Ureter (tissue), 1 donor: ENCODE data around the gene ST8SIA5. TPM values are rescaled to one million over a fixed set of nuclear protein-coding genes. Genes with fewer than 3 reads are reported as not detected.

Experiments
- DNase-seq: peaks from one replicate; pipeline ENCODE4 v3.0.0-alpha.2; 2020; ENCODE audit warnings: low spot score
- total RNA-seq: library from RNA; stranded (reverse); gene quantifications from one replicate; pipeline ENCODE4 v1.2.4, GENCODE V29; 2023
- donor health status: DM: yes; HTN: yes; CAD: no.

The ST8SIA5 gene
- total RNA-seq, 1 donor from 2014 or later: not detected

DNA sequence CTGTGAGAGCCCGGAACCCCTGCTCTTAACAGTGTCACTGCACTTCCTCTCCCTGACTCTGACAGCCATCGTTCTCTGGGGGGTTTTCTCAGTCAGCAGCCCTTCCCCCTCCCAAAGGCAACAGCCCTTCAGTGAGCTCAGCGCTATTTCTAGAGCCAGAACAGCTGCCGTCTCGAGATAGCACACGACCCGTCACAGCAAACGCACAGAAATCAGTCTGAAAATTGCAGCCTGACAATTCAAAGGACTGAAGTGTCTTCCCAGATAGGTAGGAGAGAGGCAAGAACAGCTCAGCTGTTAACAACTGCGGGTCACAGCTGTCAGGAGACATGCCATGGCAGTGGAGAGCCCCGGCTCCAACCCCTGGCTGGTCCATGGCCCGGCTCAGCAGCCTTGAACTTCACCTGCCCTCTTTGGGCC lies 45.4 kb downstream of the ST8SIA5 start:
- DNase-seq: no peak

DNA sequence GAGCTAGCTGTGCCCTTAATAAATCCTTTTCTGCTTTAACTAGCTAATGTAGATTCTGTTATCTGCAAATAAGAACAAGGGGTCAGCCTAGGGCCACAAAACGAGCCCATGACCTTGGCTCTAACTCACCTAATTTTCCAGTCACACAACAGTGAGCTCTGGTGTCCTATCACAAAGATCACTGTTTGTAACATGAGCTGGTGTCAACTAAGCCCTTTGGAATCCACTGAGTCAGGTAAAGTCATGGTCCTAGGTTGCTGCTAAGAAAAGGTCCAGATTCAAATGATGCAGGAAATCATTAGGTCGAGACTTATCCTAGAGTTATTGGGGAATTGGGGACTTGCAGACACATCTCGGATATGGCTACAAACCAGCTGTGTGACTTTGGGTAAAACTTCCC lies 49.9 kb downstream of the ST8SIA5 start:
- DNase-seq: no peak

DNA sequence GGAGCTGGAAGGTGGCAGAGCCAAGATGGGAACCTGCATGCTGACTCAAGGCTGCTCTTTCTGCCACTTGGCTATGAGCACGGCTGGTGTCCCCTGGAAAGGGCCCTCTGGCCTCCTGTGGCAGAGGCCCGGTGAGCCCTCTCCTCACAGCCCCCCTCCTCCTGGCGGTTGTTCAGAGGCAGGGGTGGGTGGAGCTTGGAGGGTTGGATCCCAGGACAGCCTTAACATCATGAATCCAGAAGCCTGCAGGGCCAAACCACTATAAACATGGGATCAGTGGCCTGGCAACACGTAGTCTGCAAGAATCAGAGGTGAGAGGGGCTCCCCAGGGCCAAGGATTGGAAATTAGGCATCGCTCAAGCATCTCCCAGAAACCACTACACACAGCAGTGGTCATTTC lies 51.3 kb downstream of the ST8SIA5 start:
- no peak for DNase-seq

DNA sequence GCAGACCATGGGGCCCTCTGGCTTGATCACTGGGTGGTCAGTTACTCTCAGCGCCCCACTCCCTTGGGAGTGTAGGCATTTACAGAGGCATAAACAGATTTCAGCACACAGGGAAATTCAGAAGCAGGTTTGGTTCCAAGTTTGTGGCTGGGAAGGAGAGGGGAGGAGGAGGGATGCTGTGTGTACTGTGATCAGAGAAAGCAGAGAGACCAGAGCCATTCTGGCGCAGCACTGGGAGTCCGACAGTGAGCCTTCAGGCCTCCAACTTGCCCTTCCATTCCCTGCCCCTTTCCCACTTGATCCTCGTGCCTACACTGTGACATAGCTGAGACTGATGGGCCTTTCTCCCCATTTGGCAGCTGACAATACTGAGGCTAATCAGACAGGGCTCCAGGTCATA lies 52.0 kb downstream of the ST8SIA5 start:
- no peak for DNase-seq

DNA sequence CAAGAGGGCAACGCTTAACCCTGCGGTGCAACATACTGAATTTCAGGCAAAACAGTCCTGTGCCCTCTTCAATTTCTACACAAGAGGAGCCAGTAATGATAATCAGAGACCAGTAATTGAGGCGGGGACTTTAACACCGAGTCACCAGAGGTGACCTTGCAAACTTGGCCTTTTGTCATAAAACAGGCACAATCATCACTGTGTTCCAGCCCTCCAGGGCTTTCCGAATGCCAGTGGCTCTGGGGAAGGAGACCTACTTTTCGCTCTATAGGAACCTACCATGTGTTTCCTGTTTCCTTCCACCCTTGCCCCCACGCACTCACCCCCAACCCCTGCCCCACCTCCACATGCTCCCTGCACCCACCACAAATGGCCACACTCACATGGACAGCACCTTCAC lies 52.7 kb downstream of the ST8SIA5 start:
- DNase-seq: no peak

DNA sequence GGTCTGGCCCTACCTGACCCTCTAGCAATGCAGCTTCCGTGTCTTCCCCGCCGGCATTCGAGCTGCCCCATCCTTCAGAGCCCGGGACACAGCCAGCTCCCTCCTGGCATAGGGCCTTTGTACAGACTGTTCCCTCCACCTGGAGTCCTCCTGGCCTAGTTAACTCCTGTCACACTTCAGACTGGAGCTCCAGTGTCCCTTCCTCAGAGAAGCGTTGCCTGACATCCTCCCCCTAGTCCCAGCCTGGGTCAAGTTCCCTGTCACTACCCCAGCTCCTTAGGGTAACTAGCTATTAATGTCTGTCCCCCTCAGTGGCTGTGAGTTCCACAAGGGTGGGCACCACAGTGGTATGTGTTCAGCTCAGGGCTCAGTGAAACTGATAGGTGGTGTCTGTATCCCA lies 54.4 kb downstream of the ST8SIA5 start:
- no peak for DNase-seq

DNA sequence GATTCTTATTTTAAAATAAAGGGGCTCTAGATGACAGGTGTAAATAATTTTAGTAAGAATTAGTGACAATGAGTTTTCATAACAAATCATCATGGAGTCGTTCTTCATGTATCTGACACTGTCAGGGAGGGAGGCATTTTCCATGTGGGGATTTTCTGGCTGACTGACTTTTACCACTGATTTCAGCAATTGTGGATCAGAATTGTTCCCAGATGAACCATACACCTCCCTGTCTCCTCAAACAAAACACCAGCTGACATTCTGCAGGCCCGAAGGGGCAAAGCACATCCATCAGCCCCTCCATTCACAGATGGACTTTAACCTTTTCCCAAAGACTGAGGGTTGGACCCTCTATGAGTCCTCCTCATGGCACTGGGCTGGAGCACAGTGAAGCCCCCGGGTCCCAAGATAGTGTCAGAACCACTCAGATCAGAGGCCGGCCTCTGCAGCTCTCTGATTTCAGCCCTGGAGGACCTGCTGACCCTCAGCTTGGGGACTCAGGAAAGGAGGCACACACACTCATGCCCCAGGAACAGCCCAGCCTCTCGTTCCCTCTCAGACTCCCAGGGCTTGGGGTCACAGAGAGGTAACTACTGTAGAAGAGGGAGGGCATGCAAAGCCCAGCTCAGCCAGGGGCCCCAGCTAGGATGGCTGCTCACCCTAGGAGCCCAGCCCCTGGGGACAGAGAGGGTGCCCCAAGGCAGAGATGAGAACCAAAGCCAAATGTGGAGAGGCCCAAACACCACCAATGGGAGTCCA lies 56.6 kb downstream of the ST8SIA5 start:
- no peak for DNase-seq

DNA sequence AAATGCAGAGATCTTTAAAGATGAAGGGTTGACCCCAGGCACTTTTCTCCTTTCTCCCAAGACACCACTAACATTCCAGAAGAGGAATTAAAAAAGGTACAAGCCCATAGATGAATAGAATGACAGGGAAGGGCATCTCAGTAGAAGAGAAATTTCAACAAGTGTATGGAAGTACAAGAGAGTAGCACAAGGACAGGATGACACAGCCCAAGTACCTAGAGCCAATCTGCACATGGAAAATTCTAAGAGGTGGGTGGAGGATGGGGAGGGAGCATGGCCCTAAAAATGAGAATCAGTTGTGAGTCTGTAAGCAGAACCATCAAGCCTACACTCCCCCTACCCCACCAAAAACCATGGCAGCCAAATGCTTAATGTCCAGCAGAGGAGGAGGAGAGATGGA lies 60.2 kb downstream of the ST8SIA5 start:
- no peak for DNase-seq

DNA sequence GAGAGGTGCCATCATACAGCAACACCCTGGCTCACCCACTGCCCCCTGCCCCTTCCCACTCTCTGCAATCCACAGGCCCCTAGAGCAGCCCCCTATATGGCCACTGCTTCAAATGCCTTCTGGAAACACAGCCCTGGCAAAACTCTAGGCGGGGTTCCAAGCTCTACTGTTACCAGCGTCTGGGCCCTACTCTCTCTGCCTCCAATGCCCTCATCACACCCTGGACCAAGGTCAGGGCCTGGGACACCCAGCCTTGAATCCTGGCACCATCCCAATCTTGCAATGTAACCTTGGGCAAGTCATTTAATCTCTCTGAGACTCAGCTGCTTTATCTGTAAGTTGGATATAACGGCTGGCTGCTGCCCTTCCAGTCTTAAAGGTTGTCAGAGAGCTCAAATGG lies 60.6 kb downstream of the ST8SIA5 start:
- DNase-seq: no peak

DNA sequence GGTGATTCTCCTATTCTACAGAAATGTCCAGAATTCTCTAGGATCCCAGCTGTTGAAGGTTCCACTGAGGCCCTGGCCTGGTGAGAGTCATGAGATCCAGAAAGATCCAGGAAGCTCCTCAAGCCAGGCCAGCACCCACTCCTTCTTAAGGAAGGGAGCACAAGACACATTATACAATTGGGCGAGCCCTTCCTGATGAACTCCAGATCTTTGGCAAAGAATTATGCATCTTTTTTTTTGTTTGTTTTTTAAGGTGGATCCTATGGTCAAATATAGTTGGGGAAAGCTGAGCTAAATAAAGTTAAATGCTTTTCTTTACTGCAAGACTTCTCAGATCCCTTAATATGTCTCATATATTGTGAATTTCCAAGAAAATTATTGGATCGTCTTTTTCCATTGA lies 62.9 kb downstream of the ST8SIA5 start:
- DNase-seq: no peak

DNA sequence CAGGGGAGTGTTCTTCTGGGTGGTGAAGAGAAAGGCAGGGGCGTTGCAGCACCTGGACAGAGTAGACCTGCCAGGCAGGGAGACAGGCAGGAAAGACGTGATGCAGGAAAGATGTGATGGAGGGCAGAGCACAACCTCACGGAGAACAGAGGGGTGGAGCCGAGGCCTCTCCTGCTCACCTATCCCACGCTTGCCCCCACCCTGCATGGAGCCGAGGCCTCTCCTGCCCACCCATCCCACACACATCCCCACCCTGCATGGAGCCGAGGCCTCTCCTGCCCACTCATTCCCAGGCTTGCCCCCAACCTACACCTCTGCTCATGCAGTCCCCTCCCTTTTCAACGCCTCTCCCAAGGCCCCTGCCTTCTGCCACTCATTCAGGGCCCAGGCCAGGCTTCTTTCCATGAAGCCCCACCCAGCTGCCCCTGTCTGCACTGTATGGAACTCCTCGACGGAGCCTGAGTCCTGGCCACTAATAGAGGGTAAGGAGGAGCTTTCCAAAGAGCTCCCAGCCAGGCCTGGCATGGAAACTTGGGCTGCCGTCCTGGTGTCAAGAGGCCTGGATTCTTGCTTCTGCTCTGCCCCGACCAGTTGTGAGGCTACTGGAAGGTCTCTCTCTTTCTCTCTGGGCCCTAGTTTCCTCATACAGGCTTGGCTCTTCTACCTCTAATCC lies 67.9 kb downstream of the ST8SIA5 start:
- DNase-seq: no peak

DNA sequence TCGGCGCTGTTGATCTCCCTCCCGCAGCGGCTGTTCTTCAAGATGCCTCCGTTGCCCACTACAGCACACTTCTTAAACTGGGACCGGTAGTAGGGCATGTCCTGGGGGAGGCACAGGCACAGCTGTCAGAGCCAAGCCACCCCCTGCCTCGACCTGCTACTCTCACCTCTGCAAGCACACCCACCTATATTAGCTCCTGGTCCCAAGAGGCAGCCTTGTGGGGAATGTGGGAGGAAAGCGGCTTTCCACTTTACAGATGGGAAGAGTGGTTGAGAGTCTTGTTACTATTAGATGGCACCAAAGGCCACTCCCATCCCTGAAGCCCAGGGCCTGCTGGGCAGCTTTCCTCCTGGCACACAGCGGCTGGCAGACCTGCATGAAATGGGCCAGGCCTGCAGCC lies 70.7 kb downstream of the ST8SIA5 start:
- DNase-seq: no peak

DNA sequence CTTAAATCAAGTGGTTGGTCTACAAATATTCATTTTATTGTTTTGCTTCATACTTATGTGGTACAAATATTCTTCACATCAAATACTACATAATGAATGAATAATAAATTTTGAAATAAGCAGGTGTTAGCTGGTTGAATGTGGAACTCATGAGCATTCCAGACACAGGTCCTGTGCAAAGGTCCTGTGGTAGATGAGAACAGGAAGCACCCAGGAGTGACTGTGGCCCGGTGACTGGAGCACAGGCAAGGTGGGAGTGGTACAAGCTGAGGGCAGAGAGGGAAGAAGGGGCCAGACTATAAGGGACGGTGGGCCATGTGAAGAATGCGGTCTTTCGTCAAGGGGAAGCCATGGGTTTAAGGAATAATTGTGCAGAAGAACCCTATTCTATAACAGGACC lies 73.6 kb downstream of the ST8SIA5 start:
- DNase-seq: no peak

DNA sequence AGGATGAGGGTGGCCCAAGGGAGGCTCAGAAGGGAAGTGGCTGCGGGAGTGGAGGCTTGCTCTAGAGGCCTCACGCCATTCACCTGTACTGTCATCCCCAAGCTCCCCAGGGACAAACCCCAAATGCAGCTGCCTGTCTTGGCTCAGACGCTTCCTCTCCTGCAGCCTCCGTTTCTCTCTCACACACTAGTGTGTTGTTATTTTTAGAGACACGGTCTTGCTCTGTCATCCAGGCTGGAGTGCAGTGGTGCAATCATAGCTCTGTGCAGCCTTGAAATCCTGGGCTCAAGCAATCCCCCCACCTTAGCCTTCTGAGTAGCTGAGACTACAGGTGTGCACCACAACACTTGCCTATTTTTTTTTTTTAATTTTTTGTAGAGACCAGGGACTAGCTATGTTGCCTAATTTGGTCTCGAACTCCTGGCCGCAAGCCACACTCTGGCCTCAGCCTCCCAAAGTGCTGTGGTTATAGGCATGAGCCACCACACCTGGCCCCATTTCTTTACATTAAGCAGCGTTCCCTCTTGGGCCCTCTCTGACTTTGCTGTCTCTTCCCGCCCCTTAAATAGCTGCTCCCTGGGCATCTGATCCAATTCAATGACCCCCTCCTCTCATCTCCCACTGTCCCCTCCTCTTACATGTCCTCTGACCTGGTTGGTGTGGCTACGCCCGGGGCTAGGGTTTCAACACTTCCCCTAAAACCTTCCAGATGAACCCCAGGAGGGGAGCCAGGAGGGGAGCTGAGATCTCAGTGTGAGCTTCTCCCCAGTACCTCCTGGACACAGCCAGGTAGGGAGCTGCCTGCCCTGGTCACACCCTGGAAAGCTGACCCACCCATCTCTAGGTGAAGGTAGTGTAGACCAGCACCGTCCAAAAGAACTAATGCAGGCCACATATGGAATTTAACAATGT lies 75.8 kb downstream of the ST8SIA5 start:
- DNase-seq: no peak

DNA sequence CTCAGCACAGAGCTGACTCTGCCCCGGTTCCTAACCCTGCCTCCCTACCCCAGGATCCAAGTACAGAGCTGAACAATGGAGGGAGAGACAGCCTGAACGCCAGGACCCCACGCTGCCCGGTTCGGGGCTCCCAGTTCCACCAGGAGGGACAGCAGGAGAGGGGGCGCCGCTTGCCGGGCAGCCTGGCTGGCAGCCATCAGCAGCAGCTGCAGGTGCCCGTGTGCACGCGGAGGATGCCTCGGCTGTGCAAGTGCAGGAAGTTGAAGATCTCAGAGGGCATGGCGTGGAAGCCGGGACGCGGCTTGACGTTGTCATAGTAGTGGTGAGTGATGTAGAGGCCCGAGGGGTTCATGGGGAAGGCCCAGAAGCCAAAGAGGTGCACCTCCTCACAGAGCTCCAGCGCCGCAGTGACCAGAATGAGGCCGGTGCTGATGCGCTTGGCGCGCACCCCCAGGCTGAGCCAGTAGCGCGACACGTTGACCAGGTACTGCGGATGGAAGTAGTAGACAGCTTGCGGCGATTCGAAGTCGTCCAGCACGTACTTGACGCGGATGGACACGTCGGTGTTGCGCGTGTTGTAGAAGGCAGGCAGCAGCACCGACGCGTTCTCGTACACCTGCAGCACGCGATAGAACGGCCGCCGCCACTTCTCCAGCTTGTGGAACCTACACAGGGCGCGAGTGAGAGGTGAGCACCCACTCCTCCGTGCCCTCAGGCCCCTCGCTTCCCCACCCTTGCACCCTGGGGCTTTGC lies 76.8 kb downstream of the ST8SIA5 start:
- DNase-seq: no peak

DNA sequence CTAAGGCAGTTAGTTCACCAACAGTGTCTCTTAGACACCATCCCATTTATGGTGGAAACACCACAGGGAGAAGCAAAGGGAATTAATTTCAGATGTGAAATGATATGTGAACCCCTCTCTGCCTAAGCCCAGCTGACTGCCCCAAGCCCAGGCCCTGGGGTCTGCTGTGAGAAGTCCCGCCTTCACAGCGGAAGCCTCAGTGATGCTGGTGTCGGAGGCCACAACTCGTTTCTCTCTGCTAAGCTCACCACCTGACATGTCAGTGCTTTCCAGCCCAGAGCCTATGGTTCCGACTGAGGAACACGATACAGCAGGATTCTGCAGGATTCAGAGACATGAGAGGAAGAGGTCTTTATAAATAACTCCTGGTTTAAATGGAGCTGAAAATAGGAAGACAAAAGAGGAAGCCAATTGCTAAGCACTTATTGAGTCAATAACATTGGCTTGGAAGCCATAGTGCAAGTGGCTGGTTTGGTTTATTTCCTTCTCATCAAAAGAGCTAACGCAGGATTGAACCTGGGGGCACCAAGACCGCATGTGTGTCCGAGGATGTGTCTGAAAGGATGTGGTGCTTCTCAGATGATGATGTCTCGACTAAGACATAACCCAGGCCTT lies 78.0 kb downstream of the ST8SIA5 start:
- no peak for DNase-seq

DNA sequence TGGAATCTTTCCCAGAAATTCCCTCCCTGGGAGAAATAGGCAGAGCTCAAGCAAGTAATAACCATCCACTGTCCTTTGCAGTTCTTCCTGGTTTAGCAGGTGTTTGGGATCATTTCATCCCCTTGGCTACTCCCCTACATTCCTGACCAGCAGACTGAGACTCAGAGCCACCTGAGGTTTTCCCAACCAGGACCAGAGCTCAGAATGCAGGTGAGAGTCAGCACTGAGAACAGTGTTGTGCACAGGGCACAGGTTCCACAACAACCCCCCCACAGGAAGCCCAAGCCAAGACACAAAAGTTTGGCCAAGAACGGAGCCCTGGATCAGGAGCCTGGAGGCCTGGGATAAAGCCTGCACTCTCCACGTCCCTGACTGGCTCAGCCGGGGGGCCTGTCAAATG lies 78.8 kb downstream of the ST8SIA5 start:
- DNase-seq: no peak

DNA sequence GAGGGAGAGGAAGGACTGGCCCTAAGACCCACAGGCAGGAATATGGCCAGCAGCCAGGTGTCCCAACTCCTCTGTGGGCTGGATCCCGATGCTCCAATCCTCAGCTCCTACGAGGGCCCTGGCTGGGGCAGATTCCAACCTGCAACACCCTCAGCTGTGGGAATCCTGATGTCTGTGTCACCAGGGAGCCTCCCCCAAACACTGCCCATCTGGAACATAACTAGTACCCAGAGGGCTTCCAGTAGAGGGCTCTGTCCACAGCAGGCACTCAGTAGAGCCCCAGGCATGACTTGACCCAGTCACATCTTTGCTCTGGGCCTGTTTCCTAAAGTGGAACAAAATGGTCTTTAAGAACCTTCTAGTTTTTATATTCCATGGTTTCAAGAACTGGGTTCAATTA lies 79.2 kb downstream of the ST8SIA5 start:
- DNase-seq: no peak

DNA sequence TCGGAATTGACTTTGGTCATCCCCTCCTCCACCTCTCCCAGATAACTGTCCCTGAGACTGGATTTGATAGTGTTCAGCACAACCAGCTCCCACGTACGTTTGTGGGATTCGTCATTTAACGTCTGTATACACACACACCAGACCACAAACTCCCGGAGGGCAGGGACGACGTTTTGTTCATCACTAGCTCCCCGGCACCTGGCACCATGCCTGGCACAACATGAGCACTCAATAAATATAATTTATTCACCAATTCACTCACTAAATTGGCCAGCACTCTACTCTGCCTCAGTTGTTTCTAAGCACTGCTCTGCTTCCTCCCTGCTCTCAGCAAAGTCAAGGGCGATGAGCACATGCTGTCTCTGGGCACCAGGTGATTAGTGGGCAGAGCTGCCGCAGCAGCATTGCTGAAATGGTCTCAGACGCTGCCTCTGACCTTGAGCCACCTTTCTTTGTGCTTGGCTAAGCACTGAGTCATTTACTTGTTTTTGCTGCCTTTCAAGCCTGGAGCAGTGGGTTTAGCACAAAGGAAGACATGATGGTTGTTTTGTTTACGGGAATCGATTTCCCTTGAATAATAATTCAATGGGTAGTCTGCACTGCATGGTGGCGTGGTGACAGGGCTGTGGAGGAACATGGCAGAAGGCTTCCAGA lies 80.5 kb downstream of the ST8SIA5 start:
- no peak for DNase-seq

DNA sequence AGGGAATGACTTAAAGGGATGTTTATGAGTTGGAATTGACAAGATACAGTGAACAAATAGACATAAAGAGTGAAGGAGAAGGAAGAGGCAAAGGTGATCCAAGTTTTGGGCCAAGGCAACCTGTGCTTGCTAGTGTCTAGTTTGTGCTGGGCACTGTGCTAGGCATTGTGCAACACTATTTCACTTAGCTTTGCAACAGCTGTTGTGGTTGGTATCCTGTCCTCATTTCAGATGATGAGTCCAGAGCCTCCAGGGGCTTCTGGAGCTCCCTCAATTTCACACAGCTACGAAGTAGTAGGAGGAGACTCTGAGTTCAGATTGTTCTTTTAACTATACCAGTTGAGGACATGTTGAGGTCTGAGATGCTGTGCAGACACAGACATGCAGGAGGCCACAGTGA lies 81.7 kb downstream of the ST8SIA5 start:
- no peak for DNase-seq
